Endothelial cell (in vitro differentiated cells): ENCODE data around the gene IGHMBP2. TPM values are rescaled to one million over a fixed set of nuclear protein-coding genes. Genes with fewer than 3 reads are reported as not detected.

Experiments used
- DNase-seq: peaks from one replicate; pipeline ENCODE4 v3.0.0; 2021; ENCODE audit warnings: low spot score
- H3K27ac Mint-ChIP-seq: one replicate; pipeline ENCODE4 v1.8.0; 2021; ENCODE audit warnings: mixed read lengths, inconsistent platforms; ENCODE audit not compliant: unreplicated experiment
- H3K27me3 Mint-ChIP-seq: one replicate; pipeline ENCODE4 v1.8.0; 2021; ENCODE audit warnings: mild to moderate bottlenecking, moderate library complexity, mixed read lengths, inconsistent platforms; ENCODE audit not compliant: unreplicated experiment
- H3K36me3 Mint-ChIP-seq: one replicate; pipeline ENCODE4 v1.8.0; 2021; ENCODE audit warnings: mild to moderate bottlenecking, low read depth, mixed read lengths, inconsistent platforms; ENCODE audit not compliant: unreplicated experiment
- H3K4me1 Mint-ChIP-seq: one replicate; pipeline ENCODE4 v1.8.0; 2021; ENCODE audit warnings: mild to moderate bottlenecking, mixed read lengths, inconsistent platforms; ENCODE audit not compliant: unreplicated experiment
- H3K4me3 Mint-ChIP-seq: one replicate; pipeline ENCODE4 v1.8.0; 2021; ENCODE audit warnings: mild to moderate bottlenecking, mixed read lengths, inconsistent platforms; ENCODE audit not compliant: unreplicated experiment
- H3K9me3 Mint-ChIP-seq: one replicate; pipeline ENCODE4 v1.8.0; 2021; ENCODE audit warnings: mixed read lengths, inconsistent platforms; ENCODE audit not compliant: unreplicated experiment
- total RNA-seq: library from RNA; stranded (reverse); fragmentation: NEBNext Ultra II Directional; extraction: Animal tissue kit (Norgen Biotek cat#: 25700); gene quantifications from one replicate; pipeline ENCODE4 v1.2.1, GENCODE V29; 2021; ENCODE audit not compliant: unreplicated experiment
- TF ChIP-seq, protein P1 (sequence below): fragments of 200-600 bp; sonication (generic); IDR thresholded peaks from one replicate; pipeline ENCODE4 v1.5.0; 2021; ENCODE audit warnings: antibody characterized with exemption; ENCODE audit not compliant: unreplicated experiment

Gene IGHMBP2
- total RNA-seq, 1 donor from 2014 or later = 14.1 TPM

DNA sequence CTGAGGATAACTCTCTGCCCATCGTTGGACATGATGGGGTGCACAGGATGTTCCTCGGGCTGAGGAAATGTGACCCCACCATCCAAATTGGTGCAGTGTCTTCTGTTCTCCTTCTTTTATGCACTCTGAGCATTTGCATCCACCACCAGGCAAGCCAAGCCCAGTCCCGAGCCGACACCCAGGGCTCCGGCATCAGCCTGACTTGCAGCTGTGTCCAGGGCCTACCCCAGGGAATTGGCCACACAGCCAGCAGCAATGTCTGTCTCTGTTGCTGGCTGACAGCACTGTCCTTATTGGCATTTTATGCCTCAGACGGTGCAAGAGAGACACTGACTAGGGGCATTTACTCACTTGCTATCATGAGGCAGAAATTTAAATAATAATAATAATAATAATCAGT, 36.6 kb upstream of the IGHMBP2 start:
- no peaks in the 10 kb centered on the region for H3K9me3 Mint-ChIP-seq
- peaks cover 5% of the 10 kb centered on the region for H3K36me3 Mint-ChIP-seq
- no peaks in the 10 kb centered on the region for H3K27me3 Mint-ChIP-seq
- H3K4me1 Mint-ChIP-seq = peaks cover 23% of the 10 kb centered on the region
- DNase-seq = no peak
- no peak overlapping the region for H3K27ac Mint-ChIP-seq
- TF ChIP-seq, protein P1, sequence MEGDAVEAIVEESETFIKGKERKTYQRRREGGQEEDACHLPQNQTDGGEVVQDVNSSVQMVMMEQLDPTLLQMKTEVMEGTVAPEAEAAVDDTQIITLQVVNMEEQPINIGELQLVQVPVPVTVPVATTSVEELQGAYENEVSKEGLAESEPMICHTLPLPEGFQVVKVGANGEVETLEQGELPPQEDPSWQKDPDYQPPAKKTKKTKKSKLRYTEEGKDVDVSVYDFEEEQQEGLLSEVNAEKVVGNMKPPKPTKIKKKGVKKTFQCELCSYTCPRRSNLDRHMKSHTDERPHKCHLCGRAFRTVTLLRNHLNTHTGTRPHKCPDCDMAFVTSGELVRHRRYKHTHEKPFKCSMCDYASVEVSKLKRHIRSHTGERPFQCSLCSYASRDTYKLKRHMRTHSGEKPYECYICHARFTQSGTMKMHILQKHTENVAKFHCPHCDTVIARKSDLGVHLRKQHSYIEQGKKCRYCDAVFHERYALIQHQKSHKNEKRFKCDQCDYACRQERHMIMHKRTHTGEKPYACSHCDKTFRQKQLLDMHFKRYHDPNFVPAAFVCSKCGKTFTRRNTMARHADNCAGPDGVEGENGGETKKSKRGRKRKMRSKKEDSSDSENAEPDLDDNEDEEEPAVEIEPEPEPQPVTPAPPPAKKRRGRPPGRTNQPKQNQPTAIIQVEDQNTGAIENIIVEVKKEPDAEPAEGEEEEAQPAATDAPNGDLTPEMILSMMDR = no peak
- H3K4me3 Mint-ChIP-seq = no peak overlapping the region

DNA sequence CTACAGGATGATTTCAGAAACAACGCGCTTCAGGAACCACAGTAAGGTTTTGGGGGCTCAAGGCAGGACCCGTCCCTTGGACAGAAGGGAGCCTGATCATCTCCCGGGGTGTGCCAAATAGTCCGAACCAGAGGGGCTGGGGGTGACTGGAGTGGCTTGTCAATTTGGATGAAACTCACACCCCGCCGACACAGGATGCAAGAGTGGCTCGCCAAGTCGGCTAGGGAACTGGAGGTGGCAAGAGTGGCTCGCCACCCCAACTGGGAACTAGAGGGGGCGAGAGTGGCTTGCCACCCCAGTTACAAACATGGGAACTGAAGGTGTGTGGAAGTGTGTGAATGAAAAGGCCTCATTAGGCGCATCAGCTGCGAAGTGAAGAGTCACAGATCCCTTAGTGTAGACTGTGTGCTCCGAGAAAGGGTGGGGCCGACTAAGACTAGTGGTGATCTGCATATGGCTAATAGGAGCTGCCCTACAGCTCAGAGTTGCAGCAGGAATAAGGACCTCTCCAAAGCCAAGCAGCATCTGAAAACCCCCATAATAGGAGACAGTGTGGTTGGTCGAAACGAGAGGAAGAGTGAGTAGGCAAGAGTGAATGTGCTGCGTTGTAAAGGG, 35.4 kb upstream of the IGHMBP2 start:
- Mint-ChIP-seq H3K9me3 (no peaks in the 10 kb centered on the region), H3K27ac (no peak overlapping the region), H3K36me3 (peaks cover 2% of the 10 kb centered on the region), H3K27me3 (no peaks in the 10 kb centered on the region), H3K4me3 (no peak overlapping the region), H3K4me1 (peaks cover 35% of the 10 kb centered on the region)
- TF ChIP-seq, protein P1 = no peak
- DNase-seq = no peak

DNA sequence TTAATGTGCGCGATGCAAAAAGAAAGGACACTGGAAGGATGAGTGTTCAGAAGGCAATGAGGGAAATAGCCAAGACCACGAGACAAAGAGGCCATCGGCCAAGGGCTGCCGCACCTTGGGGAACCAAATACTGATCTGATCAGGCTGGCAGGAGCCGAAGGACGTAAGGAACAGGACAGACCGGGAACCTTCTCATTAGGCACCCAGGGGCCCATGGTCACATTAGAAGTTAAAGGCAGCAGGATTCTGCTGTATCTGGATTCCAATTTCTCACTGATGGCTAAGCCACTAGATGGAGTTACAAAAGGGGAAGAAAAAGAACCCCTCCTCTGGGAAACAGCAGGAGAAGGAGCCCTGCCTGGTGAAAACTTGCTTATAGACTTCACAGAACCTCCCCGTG, 33.2 kb upstream of the IGHMBP2 start:
- DNase-seq = no peak
- Mint-ChIP-seq H3K27ac (no peak overlapping the region), H3K4me3 (peak overlapping the region; percentile 78), H3K36me3 (no peaks in the 10 kb centered on the region), H3K4me1 (peaks cover 38% of the 10 kb centered on the region), H3K9me3 (no peaks in the 10 kb centered on the region), H3K27me3 (no peaks in the 10 kb centered on the region)
- TF ChIP-seq, protein P1 = no peak

DNA sequence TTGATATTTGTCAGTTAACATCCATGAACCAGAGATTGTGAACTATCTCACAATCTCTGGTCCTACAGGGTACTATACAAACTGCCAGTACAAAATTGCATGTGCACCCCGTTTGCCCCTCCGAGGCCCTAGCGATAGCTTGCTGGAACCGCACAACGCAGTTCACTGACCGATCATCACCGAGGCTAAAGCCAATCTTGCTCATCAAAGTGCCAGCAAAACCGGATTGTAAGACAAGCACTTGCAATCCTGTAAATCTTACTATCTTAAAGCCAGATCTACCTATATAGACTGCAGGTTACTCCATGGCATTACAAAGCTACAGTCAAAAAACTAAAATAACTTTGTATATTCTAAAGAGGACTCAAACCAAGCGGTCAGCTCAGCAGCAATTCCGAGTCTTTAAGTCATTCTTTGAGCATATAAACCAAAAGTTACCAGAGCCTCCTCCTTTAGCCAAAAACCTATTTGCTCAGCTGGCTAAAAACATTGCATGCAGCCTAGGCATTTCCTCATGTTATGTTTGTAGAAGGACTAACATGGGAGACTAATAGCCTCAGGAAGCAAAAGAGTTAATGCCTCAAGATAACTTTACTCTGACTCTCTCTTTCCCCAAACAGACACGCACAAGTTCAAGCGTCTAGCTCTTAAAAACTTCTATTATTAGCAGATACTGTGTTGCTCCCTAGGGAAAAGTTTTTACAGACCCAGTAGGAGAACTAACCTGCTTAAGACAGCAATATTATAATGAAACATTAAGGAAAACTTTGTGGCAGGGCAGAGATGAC, 31.3 kb upstream of the IGHMBP2 start:
- no peak for DNase-seq
- H3K27ac Mint-ChIP-seq = no peak overlapping the region
- no peak overlapping the region for H3K4me3 Mint-ChIP-seq
- H3K36me3 Mint-ChIP-seq = no peaks in the 10 kb centered on the region
- no peaks in the 10 kb centered on the region for H3K27me3 Mint-ChIP-seq
- H3K9me3 Mint-ChIP-seq = no peaks in the 10 kb centered on the region
- H3K4me1 Mint-ChIP-seq = peaks cover 35% of the 10 kb centered on the region
- TF ChIP-seq, protein P1 = no peak

DNA sequence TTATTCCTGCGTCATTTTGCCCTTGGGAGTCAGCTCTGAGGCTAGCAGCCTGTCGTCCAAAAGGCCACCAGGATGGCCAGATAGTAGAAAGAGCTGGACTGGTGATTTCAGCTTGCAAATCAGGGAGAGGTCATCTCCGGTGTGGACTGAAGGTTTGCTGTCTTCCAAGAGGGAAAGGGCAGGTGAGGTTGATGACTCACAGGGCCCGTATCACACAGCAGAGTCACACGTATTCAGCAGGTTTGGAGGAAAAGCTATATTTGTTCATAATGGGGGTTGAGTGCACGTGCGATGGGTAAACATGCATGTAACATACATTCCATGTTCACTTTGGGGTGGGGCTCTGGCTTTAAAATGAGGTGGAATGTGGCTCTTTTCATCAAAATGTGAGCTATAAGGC, 25.7 kb upstream of the IGHMBP2 start:
- Mint-ChIP-seq H3K4me3 (no peak overlapping the region), H3K4me1 (peaks cover 5% of the 10 kb centered on the region), H3K9me3 (no peaks in the 10 kb centered on the region), H3K27me3 (no peaks in the 10 kb centered on the region), H3K36me3 (no peaks in the 10 kb centered on the region), H3K27ac (no peak overlapping the region)
- no peak for DNase-seq
- TF ChIP-seq, protein P1 = no peak
